H1 (cell line): ENCODE results near the gene BPIFB6.

Source experiments
- ATF3 ChIP-seq: IDR thresholded peaks from 2 replicates; pipeline ENCODE4 v1.6.1; 2011; ENCODE audit warnings: low read depth, mild to moderate bottlenecking, low read length; ENCODE audit not compliant: insufficient read depth
- CEBPB ChIP-seq: IDR thresholded peaks from 2 replicates; pipeline ENCODE4 v1.6.1; 2012; ENCODE audit warnings: low read depth, low read length
- CREB1 ChIP-seq: IDR thresholded peaks from 2 replicates; pipeline ENCODE4 v1.6.1; 2012; ENCODE audit warnings: inconsistent platforms
- EZH2 ChIP-seq: fragments of 200-600 bp; sonication (generic); IDR thresholded peaks from 2 replicates; pipeline ENCODE4 v1.7.1; 2012; ENCODE audit warnings: low read depth, mild to moderate bottlenecking, moderate library complexity, low read length, inconsistent platforms; ENCODE audit not compliant: severe bottlenecking
- MAX ChIP-seq: IDR thresholded peaks from 2 replicates; pipeline ENCODE4 v1.6.1; 2012; ENCODE audit warnings: inconsistent platforms
- POLR2AphosphoS5 ChIP-seq: IDR thresholded peaks from 2 replicates; pipeline ENCODE4 v1.6.1; 2011; ENCODE audit warnings: low read depth, low read length
- RFX5 ChIP-seq: IDR thresholded peaks from 2 replicates; pipeline ENCODE4 v1.6.1; 2011; ENCODE audit warnings: low read depth, low read length, improper control_type of control experiment, borderline replicate concordance
- SIN3A ChIP-seq, 2 experiments: IDR thresholded peaks in 1 of 2; conservative IDR thresholded peaks in 1 of 2; 2 replicates each; pipeline ENCODE4 v1.6.1; 2011 to 2012; ENCODE audit warnings: low read length in 2 of 2, improper control_type of control experiment in 1 of 2, low read depth in 1 of 2, mild to moderate bottlenecking in 1 of 2
- SP1 ChIP-seq: IDR thresholded peaks from 2 replicates; pipeline ENCODE4 v1.6.1; 2011; ENCODE audit warnings: low read depth, low read length
- TCF12 ChIP-seq: IDR thresholded peaks from 2 replicates; pipeline ENCODE4 v1.6.1; 2011; ENCODE audit warnings: low read depth, mild to moderate bottlenecking, low read length
- TF ChIP-seq, protein P1 (sequence below), 3 experiments: IDR thresholded peaks; 1 replicate in 2 of 3; 2 replicates in 1 of 3; pipeline versions ENCODE4 v1.5.1 to v1.6.1; 2011; ENCODE audit warnings: low read length in 3 of 3, mild to moderate bottlenecking in 3 of 3, inconsistent platforms in 2 of 3, low read depth in 1 of 3, moderate library complexity in 1 of 3; ENCODE audit not compliant: insufficient read depth in 1 of 3; ENCODE audit errors: control extremely low read depth in 1 of 3

DNA sequence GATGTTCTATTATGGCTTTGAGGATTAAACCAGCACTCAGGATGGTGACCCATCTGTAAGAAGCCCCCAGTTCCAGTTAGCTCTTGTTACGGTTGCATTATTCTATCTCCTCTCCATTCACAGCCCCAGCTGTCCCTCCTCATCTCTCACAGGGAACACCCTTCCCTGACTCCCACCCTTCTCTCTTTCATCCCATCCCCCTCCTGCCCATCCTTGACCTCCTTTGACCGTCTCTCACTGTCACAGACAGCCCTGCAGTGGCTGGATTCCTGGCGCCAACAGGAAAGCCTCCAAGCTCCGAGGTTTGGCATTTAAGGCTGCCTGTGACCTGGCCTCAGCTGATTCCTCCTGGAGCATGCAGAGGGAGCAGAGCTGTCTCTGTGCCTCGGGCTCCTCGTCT is 43.8 kb downstream of the BPIFB6 start:
- TF ChIP-seq POLR2AphosphoS5: no peak
- no peak for TF ChIP-seq RFX5
- no peak for TF ChIP-seq TCF12
- no peak for TF ChIP-seq SIN3A (conservative IDR thresholded peaks at IDR 0.05 in 1 of 2, IDR thresholded peaks at IDR 0.05 in 1 of 2; ENCODE audit: low read depth in 1 of 2, low read length in 2 of 2)
- TF ChIP-seq MAX: no peak
- TF ChIP-seq, protein P1, sequence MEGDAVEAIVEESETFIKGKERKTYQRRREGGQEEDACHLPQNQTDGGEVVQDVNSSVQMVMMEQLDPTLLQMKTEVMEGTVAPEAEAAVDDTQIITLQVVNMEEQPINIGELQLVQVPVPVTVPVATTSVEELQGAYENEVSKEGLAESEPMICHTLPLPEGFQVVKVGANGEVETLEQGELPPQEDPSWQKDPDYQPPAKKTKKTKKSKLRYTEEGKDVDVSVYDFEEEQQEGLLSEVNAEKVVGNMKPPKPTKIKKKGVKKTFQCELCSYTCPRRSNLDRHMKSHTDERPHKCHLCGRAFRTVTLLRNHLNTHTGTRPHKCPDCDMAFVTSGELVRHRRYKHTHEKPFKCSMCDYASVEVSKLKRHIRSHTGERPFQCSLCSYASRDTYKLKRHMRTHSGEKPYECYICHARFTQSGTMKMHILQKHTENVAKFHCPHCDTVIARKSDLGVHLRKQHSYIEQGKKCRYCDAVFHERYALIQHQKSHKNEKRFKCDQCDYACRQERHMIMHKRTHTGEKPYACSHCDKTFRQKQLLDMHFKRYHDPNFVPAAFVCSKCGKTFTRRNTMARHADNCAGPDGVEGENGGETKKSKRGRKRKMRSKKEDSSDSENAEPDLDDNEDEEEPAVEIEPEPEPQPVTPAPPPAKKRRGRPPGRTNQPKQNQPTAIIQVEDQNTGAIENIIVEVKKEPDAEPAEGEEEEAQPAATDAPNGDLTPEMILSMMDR (IDR thresholded peaks at IDR 0.05; ENCODE audit: control extremely low read depth in 1 of 3, insufficient read depth in 1 of 3, low read depth in 1 of 3, low read length in 3 of 3): no peak
- TF ChIP-seq CEBPB: no peak
- TF ChIP-seq EZH2: no peak
- no peak for TF ChIP-seq SP1
- no peak for TF ChIP-seq CREB1
- no peak for TF ChIP-seq ATF3
